Lung (tissue), 12 donors: Measurements from ENCODE around the gene TRIM3. TPM values are rescaled to one million over a fixed set of nuclear protein-coding genes. Genes with fewer than 3 reads are reported as not detected.

Experiments used
- ATAC-seq: fragments of 200-7000 bp; cut with Tn5 transposase; one replicate; pipeline ENCODE4 v1.9.1; 2020; ENCODE audit warnings: moderate number of reproducible peaks; ENCODE audit not compliant: insufficient read depth, low FRiP score
- DNase-seq, 3 donors: peaks; one replicate each; pipeline ENCODE4 v3.0.0-alpha.2; 2013 to 2017
- H3K27ac ChIP-seq, 2 donors: one replicate each; pipeline ENCODE4 v1.5.1; 2013; ENCODE audit warnings: mild to moderate bottlenecking in 2 of 2, moderate library complexity in 2 of 2, control low read depth in 1 of 2, inconsistent platforms in 1 of 2, low read depth in 1 of 2, low read length in 1 of 2
- H3K27me3 ChIP-seq, 3 donors: one replicate each; pipeline ENCODE4 v1.5.1; 2013; ENCODE audit warnings: low read length in 2 of 3; ENCODE audit not compliant: control insufficient read depth in 3 of 3, insufficient read depth in 3 of 3
- H3K36me3 ChIP-seq, 4 donors: one replicate each; pipeline ENCODE4 v1.5.1; 2013; ENCODE audit warnings: low read length in 4 of 4, mild to moderate bottlenecking in 1 of 4, moderate library complexity in 1 of 4; ENCODE audit not compliant: control insufficient read depth in 4 of 4, insufficient read depth in 4 of 4
- H3K4me1 ChIP-seq, 5 donors: one replicate each; pipeline ENCODE4 v1.5.1; 2013; ENCODE audit warnings: low read length in 5 of 5, mild to moderate bottlenecking in 2 of 5, moderate library complexity in 1 of 5; ENCODE audit not compliant: control insufficient read depth in 5 of 5, insufficient read depth in 5 of 5
- H3K4me3 ChIP-seq: one replicate; pipeline ENCODE4 v1.5.1; 2013; ENCODE audit warnings: mild to moderate bottlenecking, control low read depth, moderate library complexity
- H3K9ac ChIP-seq, 2 donors: one replicate each; pipeline ENCODE4 v1.5.1; 2013; ENCODE audit warnings: low read length in 2 of 2, control low read depth in 1 of 2; ENCODE audit not compliant: insufficient read depth in 1 of 2
- H3K9me3 ChIP-seq, 4 donors: one replicate each; pipeline ENCODE4 v1.5.1; 2013; ENCODE audit warnings: low read length in 3 of 4, mild to moderate bottlenecking in 1 of 4, moderate library complexity in 1 of 4; ENCODE audit not compliant: control insufficient read depth in 4 of 4, insufficient read depth in 3 of 4
- WGBS, 2 donors: extraction: QIAGEN DNeasy Blood & Tissue Kit; methylation state at CpG; one replicate each; pipeline ENCODE4 v1.1.7; 2013; 5-methylcytosine and 5-hydroxymethylcytosine counted together
- polyA plus RNA-seq, 2 donors: library from polyadenylated mRNA; stranded (reverse); fragments of 200-250 nt; gene quantifications; one replicate each; pipeline ENCODE4 v1.2.1, GENCODE V29; 2013
- total RNA-seq, 2 donors: library from RNA; depleted of rRNA in 1 of 2; stranded (reverse); fragments of >200 nt in 1 of 2; gene quantifications; one replicate each; pipeline ENCODE4 v1.2.1, GENCODE V29; 2014 to 2021
- TF ChIP-seq, protein P1 (sequence below): IDR thresholded peaks from 2 replicates; pipeline ENCODE4 v1.5.1; 2012; ENCODE audit warnings: mild to moderate bottlenecking; ENCODE audit errors: control extremely low read depth, extremely low read depth
- donor health status: control.
- donor health status: control.
- donor health status: Bipolar disorder and iron deficiency.
- donor health status: healthy.
- donor health status: DM: yes; HTN: yes; CAD: no.

Gene TRIM3
- total and polyA plus RNA-seq, 4 donors, result 15.7 to 29.0 (median 22.4) TPM

DNA sequence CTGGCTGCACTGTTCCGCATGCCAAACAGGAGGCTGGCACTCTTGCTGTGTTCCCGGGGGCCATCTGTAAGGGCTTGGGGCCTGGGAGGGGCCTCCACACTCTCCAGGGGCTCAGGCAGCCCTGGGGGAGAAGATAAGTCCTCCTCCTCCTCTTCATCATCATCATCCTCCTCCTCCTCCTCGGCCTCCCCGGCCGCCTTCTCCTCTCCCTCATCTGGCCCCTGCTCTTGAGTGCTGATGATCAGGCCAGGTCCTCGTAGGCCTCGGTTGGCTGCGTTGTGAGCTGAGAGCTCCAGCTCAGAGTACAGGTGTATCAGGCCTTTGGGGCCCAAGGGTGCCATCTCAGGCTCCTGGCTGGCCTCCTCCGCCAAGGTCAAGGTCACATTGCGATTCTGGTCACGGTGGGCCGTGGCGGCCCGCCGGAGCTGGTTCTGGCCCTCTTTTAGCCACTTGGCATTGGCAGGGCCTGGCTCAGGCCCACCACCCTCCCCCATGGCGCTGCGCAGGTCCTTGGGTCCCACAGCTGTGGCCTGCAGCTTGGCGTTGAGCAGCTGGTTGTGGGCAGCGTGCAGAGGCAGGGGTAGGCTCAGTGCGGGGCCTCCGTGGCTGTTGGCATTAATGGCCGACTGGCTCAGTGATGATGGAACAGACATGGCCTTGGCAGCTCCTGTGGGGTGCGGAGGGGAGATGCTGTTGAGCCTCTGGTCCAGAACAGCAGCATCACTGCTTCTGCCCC is 62.9 kb downstream of the TRIM3 start:
- no peaks in the 10 kb centered on the region for H3K9me3 ChIP-seq
- peaks cover 0 to 2% (median 0%) of the 10 kb centered on the region in 5 donors for H3K4me1 ChIP-seq
- no peak overlapping the region for H3K27ac ChIP-seq
- no peak for ATAC-seq
- 96% methylated on average over 22 to 23 of the region's 23 CpGs for WGBS, 2 donors
- no peaks in the 10 kb centered on the region for H3K27me3 ChIP-seq
- no peak overlapping the region for H3K9ac ChIP-seq
- TF ChIP-seq, protein P1, sequence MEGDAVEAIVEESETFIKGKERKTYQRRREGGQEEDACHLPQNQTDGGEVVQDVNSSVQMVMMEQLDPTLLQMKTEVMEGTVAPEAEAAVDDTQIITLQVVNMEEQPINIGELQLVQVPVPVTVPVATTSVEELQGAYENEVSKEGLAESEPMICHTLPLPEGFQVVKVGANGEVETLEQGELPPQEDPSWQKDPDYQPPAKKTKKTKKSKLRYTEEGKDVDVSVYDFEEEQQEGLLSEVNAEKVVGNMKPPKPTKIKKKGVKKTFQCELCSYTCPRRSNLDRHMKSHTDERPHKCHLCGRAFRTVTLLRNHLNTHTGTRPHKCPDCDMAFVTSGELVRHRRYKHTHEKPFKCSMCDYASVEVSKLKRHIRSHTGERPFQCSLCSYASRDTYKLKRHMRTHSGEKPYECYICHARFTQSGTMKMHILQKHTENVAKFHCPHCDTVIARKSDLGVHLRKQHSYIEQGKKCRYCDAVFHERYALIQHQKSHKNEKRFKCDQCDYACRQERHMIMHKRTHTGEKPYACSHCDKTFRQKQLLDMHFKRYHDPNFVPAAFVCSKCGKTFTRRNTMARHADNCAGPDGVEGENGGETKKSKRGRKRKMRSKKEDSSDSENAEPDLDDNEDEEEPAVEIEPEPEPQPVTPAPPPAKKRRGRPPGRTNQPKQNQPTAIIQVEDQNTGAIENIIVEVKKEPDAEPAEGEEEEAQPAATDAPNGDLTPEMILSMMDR, result no peak
- peaks cover 0 to 9% (median 4%) of the 10 kb centered on the region in 4 donors for H3K36me3 ChIP-seq
- no peak overlapping the region for H3K4me3 ChIP-seq
- DNase-seq, result no peak

DNA sequence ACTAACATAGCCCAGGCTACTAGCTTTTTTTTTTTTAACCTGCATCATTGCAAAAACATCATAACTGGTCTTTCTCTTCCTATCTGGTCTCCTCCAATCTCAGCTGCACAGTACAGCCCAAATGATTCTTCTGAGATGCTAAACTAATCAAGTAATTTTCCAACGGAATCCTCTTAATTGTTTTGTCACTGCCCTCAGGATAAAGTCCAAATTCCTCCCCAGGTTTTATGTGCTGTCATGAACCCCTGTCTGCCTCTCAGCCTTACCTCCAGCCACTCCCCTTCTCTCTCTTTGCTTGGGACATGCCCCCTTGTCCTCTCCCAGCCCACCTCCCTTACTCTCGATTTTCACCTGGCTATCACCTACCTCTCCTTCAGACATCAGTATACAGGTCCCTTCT is 67.4 kb downstream of the TRIM3 start:
- Histone ChIP-seq H3K27me3 (no peaks in the 10 kb centered on the region), H3K27ac (no peak overlapping the region), H3K9me3 (no peaks in the 10 kb centered on the region), H3K9ac (no peak overlapping the region), H3K36me3 (peaks cover under 1 to 16% (median 7%) of the 10 kb centered on the region in 4 donors), H3K4me1 (peaks cover 0 to 2% (median 0%) of the 10 kb centered on the region in 5 donors), H3K4me3 (no peak overlapping the region)
- TF ChIP-seq, protein P1, result no peak
- 51 to 74% methylated on average over 2 of the region's 2 CpGs for WGBS, 2 donors
- DNase-seq (no peak), ATAC-seq (no peak)

DNA sequence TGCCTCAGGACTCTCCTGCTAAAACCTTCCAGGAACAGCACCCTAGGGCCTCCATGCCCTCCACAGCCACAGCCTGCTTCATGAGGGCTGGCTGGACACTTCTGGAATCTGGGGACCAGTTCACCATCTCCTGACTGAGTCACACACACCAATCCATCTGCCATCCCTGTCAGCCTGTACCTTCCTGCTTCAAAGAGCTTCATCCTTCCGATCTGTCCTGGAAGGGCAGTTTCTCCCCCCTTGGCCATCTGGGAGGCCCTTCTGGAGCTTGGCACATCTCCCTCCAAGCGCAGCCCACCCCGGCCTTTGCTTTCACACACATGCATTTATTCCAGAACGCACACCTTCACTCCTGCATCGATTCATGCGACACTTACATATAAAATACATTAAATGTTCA is 67.9 kb downstream of the TRIM3 start:
- TF ChIP-seq, protein P1, result no peak
- WGBS, 2 donors, result 95 to 98% methylated on average over 6 of the region's 6 CpGs
- no peak overlapping the region for H3K9ac ChIP-seq
- no peak overlapping the region for H3K4me3 ChIP-seq
- ATAC-seq (no peak), DNase-seq (no peak)
- no peaks in the 10 kb centered on the region for H3K9me3 ChIP-seq
- H3K27ac ChIP-seq, result no peak overlapping the region
- H3K36me3 ChIP-seq, result peaks cover 5 to 16% (median 7%) of the 10 kb centered on the region in 4 donors
- H3K4me1 ChIP-seq, result peaks cover 0 to 2% (median 0%) of the 10 kb centered on the region in 5 donors
- H3K27me3 ChIP-seq, result no peaks in the 10 kb centered on the region
